Psoas muscle (tissue), 8 donors: ENCODE measurements around the gene PRPF40A. TPM values are rescaled to one million over a fixed set of nuclear protein-coding genes. Genes with fewer than 3 reads are reported as not detected.
"Not testable (repeated sequence)": the region's sequence is repeated elsewhere in the genome, so short reads cannot be mapped to it uniquely, and the experiment has no call there.

Experiments
- ATAC-seq, 4 donors: fragments of 200-7000 bp; cut with Tn5 transposase; one replicate each; pipeline ENCODE4 v1.9.1; 2020; ENCODE audit warnings: moderate library complexity in 3 of 4, mild to moderate bottlenecking in 2 of 4
- DNase-seq, 2 donors: peaks; one replicate each; pipeline ENCODE4 v3.0.0-alpha.2; 2020
- H3K27ac ChIP-seq: fragments of 200-600 bp; one replicate; pipeline ENCODE4 v1.8.0; 2022
- H3K27me3 ChIP-seq, 3 donors: fragments of 200-600 bp in 1 of 3; one replicate each; pipeline versions ENCODE4 v1.6.1 to v1.8.0; 2013 to 2022; ENCODE audit warnings: low read length in 2 of 3, mild to moderate bottlenecking in 2 of 3, moderate library complexity in 1 of 3; ENCODE audit not compliant: insufficient read depth in 3 of 3
- H3K36me3 ChIP-seq, 2 donors: fragments of 200-600 bp in 1 of 2; one replicate each; pipeline versions ENCODE4 v1.6.1 to v1.8.0; 2013 to 2022; ENCODE audit warnings: low read depth in 1 of 2, mild to moderate bottlenecking in 1 of 2, moderate library complexity in 1 of 2; ENCODE audit not compliant: insufficient read depth in 1 of 2
- H3K4me1 ChIP-seq: fragments of 200-600 bp; one replicate; pipeline ENCODE4 v1.8.0; 2022
- H3K4me3 ChIP-seq: fragments of 200-600 bp; one replicate; pipeline ENCODE4 v1.8.0; 2022; ENCODE audit warnings: mild to moderate bottlenecking
- H3K9me3 ChIP-seq: fragments of 200-600 bp; one replicate; pipeline ENCODE4 v1.8.0; 2022
- CTCF ChIP-seq: fragments of 200-600 bp; IDR thresholded peaks from one replicate; pipeline ENCODE4 v1.8.0; 2022; ENCODE audit warnings: antibody characterized with exemption
- WGBS, 3 donors: extraction: QIAGEN DNeasy Blood & Tissue Kit; methylation state at CpG; one replicate each; pipeline versions ENCODE4 v1.1.6 to v1.1.7; 2013; 5-methylcytosine and 5-hydroxymethylcytosine counted together
- intact Hi-C, 2 donors: fragments of 100-400 bp; cut with DNase I; formaldehyde crosslinking; loops; one replicate each; pipeline versions ENCODE4 v1.11.0 to v1.14.2; 2022
- long read RNA-seq, 2 donors: library from polyadenylated mRNA; unstranded; transcript quantifications; one replicate each; pipeline ENCODE4 v2.0.0, GENCODE V29; 2021
- polyA plus RNA-seq, 3 donors: library from polyadenylated mRNA; stranded (reverse); fragments of 200-250 nt; gene quantifications; one replicate each; pipeline ENCODE4 v1.2.3, GENCODE V29; 2013
- total RNA-seq, 4 donors: library from RNA; stranded (reverse); fragmentation: NEBNext Ultra II Directional in 2 of 4; extraction: Animal tissue kit (Norgen Biotek cat#: 25700) in 2 of 4; gene quantifications; one replicate each; pipeline versions ENCODE4 v1.2.1 to v1.2.4, GENCODE V29; 2021 to 2023
- donor health status: healthy with polysubstance abuse.
- donor health status: DM: no; HTN: no; CAD: no; lungs with moderate emphysema.
- donor health status: Bipolar disorder and iron deficiency.
- donor health status: healthy.
- donor health status: DM: yes; HTN: yes; CAD: no.
- donor health status: DM: no; HTN: no; CAD: no.
- donor health status: DM: no; HTN: no; CAD: no.
- donor health status: DM: yes; HTN: yes; CAD: no.

Gene PRPF40A
- 10 to 100 TPM; 38.7 to 53.7 (median 45.8) TPM for total RNA-seq
- 10 to 100 TPM; 19.6 to 51.8 (median 28.2) TPM for polyA plus RNA-seq
- long read RNA-seq, donor 1, partial matches to known transcripts = 11 of 20 reads
- long read RNA-seq, donor 1, other reads (novel, unspliced or antisense) = 9 of 20 reads
- long read RNA-seq, donor 2, partial matches to known transcripts = 46 of 76 reads
- long read RNA-seq, donor 2, other reads (novel, unspliced or antisense) = 30 of 76 reads

GRCh38 chr2:152717228-152718075, at the start of gene PRPF40A:
Gene PRPF40A (minus strand): TSS chr2:152717461. CDS start chr2:152717439, 22 bp downstream.
- H3K36me3 ChIP-seq = peaks cover 0 to 42% of the 10 kb centered on the region in 2 donors
- H3K4me1 ChIP-seq = peaks cover 49% of the 10 kb centered on the region
- intact Hi-C loops = loop anchor here (2.0 to 10.0 kb wide), 4 partner anchors 35 to 543 kb away; partner anchors contain the start of genes STAM2 (in 2 of the 2) and FMNL2 (in 1 of the 2)
- ATAC-seq = peak; percentile 91 to 94 (median 92)
- no peak for TF ChIP-seq CTCF
- peak within 1 kb of the TSS; percentile 97 for H3K27ac ChIP-seq
- peak within 1 kb of the TSS; percentile 79 for H3K4me3 ChIP-seq
- H3K9me3 ChIP-seq = no peaks in the 10 kb centered on the region
- DNase-seq = peak; percentile 99 to 100
- no peaks in the 10 kb centered on the region for H3K27me3 ChIP-seq
- WGBS, 3 donors = 0 to 1% (median 0%) methylated on average over 66 to 71 of the region's 71 CpGs

GRCh38 chr2:152766928-152767327, 49.7 kb upstream of the PRPF40A start:
- intact Hi-C loops = no loop called here
- H3K4me1 ChIP-seq = no peaks in the 10 kb centered on the region
- TF ChIP-seq CTCF = no peak
- H3K27ac ChIP-seq = no peak overlapping the region
- H3K4me3 ChIP-seq = no peak overlapping the region
- H3K36me3 ChIP-seq = peaks cover 0 to 15% of the 10 kb centered on the region in 2 donors
- DNase-seq (no peak), ATAC-seq (no peak)
- H3K27me3 ChIP-seq = no peaks in the 10 kb centered on the region
- WGBS, 3 donors = 84 to 94% (median 94%) methylated on average over 1 of the region's 1 CpG
- H3K9me3 ChIP-seq = no peaks in the 10 kb centered on the region

- Histone ChIP-seq H3K27ac (no peak overlapping the region), H3K27me3 (no peaks in the 10 kb centered on the region), H3K9me3 (no peaks in the 10 kb centered on the region), H3K36me3 (peaks cover 0 to 35% of the 10 kb centered on the region in 2 donors), H3K4me1 (no peaks in the 10 kb centered on the region), H3K4me3 (no peak overlapping the region)
- TF ChIP-seq CTCF = no peak
- intact Hi-C loops = no loop called here
- ATAC-seq (no peak), DNase-seq (no peak)
- 90 to 96% (median 96%) methylated on average over 1 of the region's 1 CpG for WGBS, 3 donors
These were observed 46.4 kb upstream of the PRPF40A start for GRCh38 chr2:152763651-152764050.

GRCh38 chr2:152763208-152763607, 45.9 kb upstream of the PRPF40A start:
- 82 to 93% (median 84%) methylated on average over 4 of the region's 4 CpGs for WGBS, 3 donors
- H3K36me3 ChIP-seq = peaks cover 0 to 35% of the 10 kb centered on the region in 2 donors
- H3K27ac ChIP-seq, DNase-seq, H3K9me3 ChIP-seq, intact Hi-C loops, H3K4me1 ChIP-seq, H3K27me3 ChIP-seq, H3K4me3 ChIP-seq, ATAC-seq: not testable (repeated sequence)

- no peak overlapping the region for H3K4me3 ChIP-seq
- DNase-seq (no peak), ATAC-seq (no peak)
- no peak overlapping the region for H3K27ac ChIP-seq
- intact Hi-C loops = no loop called here
- H3K36me3 ChIP-seq = peaks cover 0 to 35% of the 10 kb centered on the region in 2 donors
- no peaks in the 10 kb centered on the region for H3K4me1 ChIP-seq
- H3K9me3 ChIP-seq = no peaks in the 10 kb centered on the region
- no peak for TF ChIP-seq CTCF
- 79 to 86% (median 85%) methylated on average over 5 of the region's 5 CpGs for WGBS, 3 donors
- H3K27me3 ChIP-seq = no peaks in the 10 kb centered on the region
These were observed 44.9 kb upstream of the PRPF40A start for GRCh38 chr2:152762202-152762601.
